GM19467 (cell line): ENCODE results near the gene ZNF334.

Experiments used
- ATAC-seq: cut with Tn5 transposase; IDR thresholded peaks from one replicate; pipeline ENCODE4 v1.9.1; 2021; ENCODE audit warnings: mild to moderate bottlenecking, moderate library complexity; ENCODE audit not compliant: unreplicated experiment

ZNF334 gene

GRCh38 chr20:46488451-46488850 lies 24.9 kb downstream of the ZNF334 start:
- no peak for ATAC-seq

- ATAC-seq = no peak
Observed at GRCh38 chr20:46487628-46488027, 25.7 kb downstream of the ZNF334 start.

GRCh38 chr20:46485431-46485830 lies 27.9 kb downstream of the ZNF334 start:
- ATAC-seq = no peak

- ATAC-seq = no peak
Observed at GRCh38 chr20:46484954-46485353, 28.4 kb downstream of the ZNF334 start.

- ATAC-seq = no peak
Observed at GRCh38 chr20:46483879-46484278, 29.5 kb downstream of the ZNF334 start.

GRCh38 chr20:46482864-46483263 lies 30.5 kb downstream of the ZNF334 start:
- ATAC-seq = no peak

- ATAC-seq = no peak
Observed at GRCh38 chr20:46477640-46478039, 35.7 kb downstream of the ZNF334 start.

GRCh38 chr20:46477225-46477624 lies 36.1 kb downstream of the ZNF334 start:
- ATAC-seq = no peak

GRCh38 chr20:46468508-46468907 lies 44.9 kb downstream of the ZNF334 start:
- ATAC-seq = no peak

- ATAC-seq = no peak
Observed at GRCh38 chr20:46464451-46464850, 48.9 kb downstream of the ZNF334 start.

- no peak for ATAC-seq
Observed at GRCh38 chr20:46463852-46464251, 49.5 kb downstream of the ZNF334 start.

GRCh38 chr20:46461808-46462207 lies 51.6 kb downstream of the ZNF334 start:
- no peak for ATAC-seq

- no peak for ATAC-seq
Observed at GRCh38 chr20:46458866-46459750, 54.3 kb downstream of the ZNF334 start.

GRCh38 chr20:46456255-46457028 lies 56.9 kb downstream of the ZNF334 start:
- no peak for ATAC-seq

- ATAC-seq = no peak
Observed at GRCh38 chr20:46455729-46456128, 57.6 kb downstream of the ZNF334 start.
